ENCODE measurements around the gene ADD1. TPM values are rescaled to one million over a fixed set of nuclear protein-coding genes. Genes with fewer than 3 reads are reported as not detected.
A peak's percentile ranks its signal among the peaks of the same experiment; 100 is the strongest.

ADD1 gene
- total and polyA plus RNA-seq, 2 experiments from 2014 or later, result 230 to 274 TPM

- peaks cover 56% of the 10 kb centered on the region for H3K36me3 ChIP-seq
- no peak overlapping the region for H3K4me3 ChIP-seq
- H3K27me3 ChIP-seq, result no peaks in the 10 kb centered on the region
- no peak for TF ChIP-seq CTCF (IDR thresholded peaks at IDR 0.05; ENCODE audit: low read depth, low read length)
- no peak overlapping the region for H3K27ac ChIP-seq
- H3K4me1 ChIP-seq (ENCODE audit: low read depth), result no peaks in the 10 kb centered on the region
- no peak for DNase-seq (ENCODE audit: low read depth in 1 of 2, low spot score in 1 of 2)
- no peaks in the 10 kb centered on the region for H3K9me3 ChIP-seq (ENCODE audit: low read depth)
Measured at GRCh38 chr4:2908686-2909085, 65.0 kb downstream of the ADD1 start.

GRCh38 chr4:2909583-2909982, 65.9 kb downstream of the ADD1 start:
- H3K27ac ChIP-seq, result peak overlapping the region; percentile 9
- no peaks in the 10 kb centered on the region for H3K9me3 ChIP-seq (ENCODE audit: low read depth)
- no peak for DNase-seq (ENCODE audit: low read depth in 1 of 2, low spot score in 1 of 2)
- H3K36me3 ChIP-seq, result peaks cover 48% of the 10 kb centered on the region
- H3K27me3 ChIP-seq, result no peaks in the 10 kb centered on the region
- no peaks in the 10 kb centered on the region for H3K4me1 ChIP-seq (ENCODE audit: low read depth)
- H3K4me3 ChIP-seq, result no peak overlapping the region
- no peak for TF ChIP-seq CTCF (IDR thresholded peaks at IDR 0.05; ENCODE audit: low read depth, low read length)

GRCh38 chr4:2910409-2910808, 66.8 kb downstream of the ADD1 start:
- no peak overlapping the region for H3K4me3 ChIP-seq
- H3K4me1 ChIP-seq (ENCODE audit: low read depth), result no peaks in the 10 kb centered on the region
- peaks cover 41% of the 10 kb centered on the region for H3K36me3 ChIP-seq
- no peak for DNase-seq (ENCODE audit: low read depth in 1 of 2, low spot score in 1 of 2)
- H3K27ac ChIP-seq, result no peak overlapping the region
- TF ChIP-seq CTCF (IDR thresholded peaks at IDR 0.05; ENCODE audit: low read depth, low read length), result peak; percentile 24
- H3K27me3 ChIP-seq, result no peaks in the 10 kb centered on the region
- no peaks in the 10 kb centered on the region for H3K9me3 ChIP-seq (ENCODE audit: low read depth)

GRCh38 chr4:2911868-2912267, 68.2 kb downstream of the ADD1 start:
- H3K4me1 ChIP-seq (ENCODE audit: low read depth), result no peaks in the 10 kb centered on the region
- no peak overlapping the region for H3K27ac ChIP-seq
- H3K4me3 ChIP-seq, result no peak overlapping the region
- H3K36me3 ChIP-seq, result peaks cover 35% of the 10 kb centered on the region
- no peak for TF ChIP-seq CTCF (IDR thresholded peaks at IDR 0.05; ENCODE audit: low read depth, low read length)
- no peaks in the 10 kb centered on the region for H3K27me3 ChIP-seq
- H3K9me3 ChIP-seq (ENCODE audit: low read depth), result no peaks in the 10 kb centered on the region
- no peak for DNase-seq (ENCODE audit: low read depth in 1 of 2, low spot score in 1 of 2)

- Histone ChIP-seq H3K4me3 (no peak overlapping the region), H3K27ac (no peak overlapping the region), H3K4me1 (ENCODE audit: low read depth) (no peaks in the 10 kb centered on the region), H3K9me3 (ENCODE audit: low read depth) (no peaks in the 10 kb centered on the region), H3K36me3 (peaks cover 37% of the 10 kb centered on the region), H3K27me3 (no peaks in the 10 kb centered on the region)
- no peak for DNase-seq (ENCODE audit: low read depth in 1 of 2, low spot score in 1 of 2)
- no peak for TF ChIP-seq CTCF (IDR thresholded peaks at IDR 0.05; ENCODE audit: low read depth, low read length)
Measured at GRCh38 chr4:2913168-2913567, 69.5 kb downstream of the ADD1 start.
